ENCODE results near the gene PROM1. TPM values are rescaled to one million over a fixed set of nuclear protein-coding genes. Genes with fewer than 3 reads are reported as not detected.

The PROM1 gene
- total and polyA plus RNA-seq, 9 of the 15 experiments (the other 6 are each of a cell fraction or from before 2014, with no cell fraction given), result 0.05 TPM; not detected in 8

- TF ChIP-seq NR3C1 (CRISPR knock-in tag; IDR thresholded peaks at IDR 0.05), result no peak
- TF ChIP-seq MEIS2 (IDR thresholded peaks at IDR 0.05; ENCODE audit: partially characterized antibody), result no peak
- no peak for TF ChIP-seq ZNF280B (CRISPR knock-in tag; IDR thresholded peaks at IDR 0.05)
- no peak for TF ChIP-seq ZNF511 (CRISPR knock-in tag; IDR thresholded peaks at IDR 0.05)
- TF ChIP-seq REST (IDR thresholded peaks at IDR 0.05; ENCODE audit: borderline replicate concordance), result peak; percentile 68; the same call in 1 of the 2 replicates
- no peak for TF ChIP-seq REST (CRISPR knock-in tag; IDR thresholded peaks at IDR 0.05; ENCODE audit: low read depth)
- TF ChIP-seq NFE2 (IDR thresholded peaks at IDR 0.05; ENCODE audit: low read depth), result no peak
- TF ChIP-seq RAD21 (CRISPR knock-in tag; conservative IDR thresholded peaks at IDR 0.05 in 1 of 2, IDR thresholded peaks at IDR 0.05 in 1 of 2), result peak; percentile 74 to 79
Measured at GRCh38 chr4:16001484-16001858, 82.4 kb downstream of the PROM1 start (continued).

All from K562 (cell line).